ENCODE results near the gene CTDSPL. TPM values are rescaled to one million over a fixed set of nuclear protein-coding genes. Genes with fewer than 3 reads are reported as not detected.

Gene CTDSPL
- total and polyA plus RNA-seq, 2 of the 13 experiments (the other 11 are each of a cell fraction or from before 2014, with no cell fraction given), result 26.1 to 142 TPM

- ATAC-seq, result no peak
- H3K4me1 ChIP-seq (ENCODE audit: insufficient read depth, low read length), result peaks cover 76% of the 10 kb centered on the region
- H2AFZ ChIP-seq (ENCODE audit: low read length), result no peak overlapping the region
- no peak overlapping the region for H3K27ac ChIP-seq (ENCODE audit: extremely low read length, insufficient read depth, low read length)
- no peaks in the 10 kb centered on the region for H3K36me3 ChIP-seq (replicated peaks in 1 of 2; ENCODE audit: control insufficient read depth in 1 of 2, insufficient read depth in 2 of 2, low read length in 2 of 2)
- no peak overlapping the region for H3K4me2 ChIP-seq (ENCODE audit: low read depth, low read length)
- POLR2A ChIA-PET, result no interaction called here
- TF ChIP-seq SRF (IDR thresholded peaks at IDR 0.05; ENCODE audit: low read depth, low read length), result no peak
- TF ChIP-seq DR1 (CRISPR knock-in tag; IDR thresholded peaks at IDR 0.05), result no peak
- no peak for TF ChIP-seq SRSF1 (optimal IDR thresholded peaks at IDR 0.05; ENCODE audit: low read depth, low read length)
- TF ChIP-seq THAP8 (CRISPR knock-in tag; IDR thresholded peaks at IDR 0.05; ENCODE audit: borderline replicate concordance), result no peak
- TF ChIP-seq MAZ (IDR thresholded peaks at IDR 0.05; ENCODE audit: borderline replicate concordance, low read depth, low read length), result no peak
- no peak for TF ChIP-seq MAZ (CRISPR knock-in tag; IDR thresholded peaks at IDR 0.05; ENCODE audit: low read depth)
- TF ChIP-seq CEBPZ (IDR thresholded peaks at IDR 0.05; ENCODE audit: low read length), result no peak
- no peak for TF ChIP-seq ZNF713 (CRISPR knock-in tag; IDR thresholded peaks at IDR 0.05)
- no peak for TF ChIP-seq NCOA5 (CRISPR knock-in tag; IDR thresholded peaks at IDR 0.05)
- TF ChIP-seq MIXL1 (CRISPR knock-in tag; IDR thresholded peaks at IDR 0.05), result no peak
- no peak for TF ChIP-seq PHF8 (CRISPR knock-in tag; IDR thresholded peaks at IDR 0.05)
- no peak for TF ChIP-seq MED13 (CRISPR knock-in tag; IDR thresholded peaks at IDR 0.05)
- TF ChIP-seq MTA1 (CRISPR knock-in tag; IDR thresholded peaks at IDR 0.05; ENCODE audit: borderline replicate concordance), result no peak
- no peak for TF ChIP-seq ZNF329 (CRISPR knock-in tag; IDR thresholded peaks at IDR 0.05; ENCODE audit: low read depth)
- TF ChIP-seq SSRP1 (CRISPR knock-in tag; IDR thresholded peaks at IDR 0.05), result no peak
- TF ChIP-seq ZNF136 (CRISPR knock-in tag; IDR thresholded peaks at IDR 0.05; ENCODE audit: low read depth), result no peak
- no peak for TF ChIP-seq KDM5A (IDR thresholded peaks at IDR 0.05; ENCODE audit: borderline replicate concordance, low read length)
- no peak for TF ChIP-seq HMG20A (CRISPR knock-in tag; IDR thresholded peaks at IDR 0.05; ENCODE audit: borderline replicate concordance)
- TF ChIP-seq RXRA (CRISPR knock-in tag; IDR thresholded peaks at IDR 0.05), result no peak
- no peak for TF ChIP-seq ZNF784 (CRISPR knock-in tag; IDR thresholded peaks at IDR 0.05; ENCODE audit: borderline replicate concordance)
- WGBS (ENCODE audit: low lambda C conversion rate), result 14% methylated on average over 1 of the region's 6 CpGs
- in situ Hi-C loops (cut with HindIII; ENCODE audit: extremely low pct_ligation_motif_present, low pct_unique_long_range_greater_than_20kb) (no loop called here), intact Hi-C loops (cut with micrococcal nuclease; ENCODE audit: unreplicated experiment) (no loop called here)
- no peaks in the 10 kb centered on the region for H3K9me3 ChIP-seq (ENCODE audit: low read length)
- H3K79me2 ChIP-seq (ENCODE audit: insufficient read depth, low read length), result no peaks in the 10 kb centered on the region
- no peak overlapping the region for H3K9ac ChIP-seq (ENCODE audit: insufficient read depth, low read depth, low read length)
- DNase-seq (ENCODE audit: low spot score), result no peak
- no peak for FAIRE-seq
- H3K4me3 ChIP-seq (replicated peaks in 1 of 3; ENCODE audit: insufficient read depth in 1 of 3, low read depth in 2 of 3, low read length in 3 of 3), result no peak overlapping the region
- H4K20me1 ChIP-seq (ENCODE audit: insufficient read depth, low read length), result no peaks in the 10 kb centered on the region
- peaks cover 0 to 16% of the 10 kb centered on the region in 2 experiments; a peak in 2 of 5 replicates for H3K27me3 ChIP-seq (ENCODE audit: control insufficient read depth in 1 of 2, insufficient read depth in 2 of 2, low read length in 2 of 2)
- no TSS peak for BruUV-seq (replicated peaks)
- CTCF ChIA-PET (ENCODE audit: low intra/inter-chr PET ratio, low total read pairs), result interaction anchor here (1.8 kb wide), 1 partner anchor 23 kb away, joined by 10 read pairs; no protein-coding TSS in a partner anchor
Observed at GRCh38 chr3:37997791-37998370, 136.2 kb downstream of the CTDSPL start.

All from HepG2 (cell line).